Spleen (tissue), 11 donors: ENCODE data around the gene CDKN1A. TPM values are rescaled to one million over a fixed set of nuclear protein-coding genes. Genes with fewer than 3 reads are reported as not detected.
"Not testable (repeated sequence)": the region's sequence is repeated elsewhere in the genome, so short reads cannot be mapped to it uniquely, and the experiment has no call there.

Experiments used
- DNase-seq: peaks from one replicate; pipeline ENCODE4 v3.0.0-alpha.2; 2020
- H3K27ac ChIP-seq, 8 donors: fragments of 200-600 bp; sonication (generic) in 7 of 8; 1 replicate in 4 of 8; 2 replicates in 4 of 8; pipeline versions ENCODE4 v1.5.0 to v1.8.0; 2016 to 2021; ENCODE audit warnings: inconsistent platforms in 4 of 8, mild to moderate bottlenecking in 4 of 8, moderate library complexity in 1 of 8
- H3K27me3 ChIP-seq, 7 donors: fragments of 200-600 bp; sonication (generic) in 6 of 7; replicated peaks in 1 of 7; 1 replicate in 4 of 7; 2 replicates in 3 of 7; pipeline versions ENCODE4 v1.5.0 to v1.8.0; 2016 to 2021; ENCODE audit warnings: inconsistent platforms in 3 of 7, mild to moderate bottlenecking in 1 of 7
- H3K36me3 ChIP-seq, 6 donors: fragments of 200-600 bp; sonication (generic) in 5 of 6; 1 replicate in 4 of 6; 2 replicates in 2 of 6; pipeline versions ENCODE4 v1.5.0 to v1.8.0; 2016 to 2021; ENCODE audit warnings: inconsistent platforms in 2 of 6
- H3K4me1 ChIP-seq, 6 donors: fragments of 200-600 bp; sonication (generic) in 5 of 6; 1 replicate in 3 of 6; 2 replicates in 3 of 6; pipeline versions ENCODE4 v1.5.0 to v1.8.0; 2016 to 2021; ENCODE audit warnings: inconsistent platforms in 3 of 6
- H3K4me3 ChIP-seq, 8 donors: fragments of 200-600 bp; sonication (generic) in 7 of 8; 1 replicate in 4 of 8; 2 replicates in 4 of 8; pipeline versions ENCODE4 v1.5.0 to v1.8.0; 2016 to 2021; ENCODE audit warnings: inconsistent platforms in 4 of 8, mild to moderate bottlenecking in 4 of 8, moderate library complexity in 2 of 8
- H3K9me3 ChIP-seq, 8 donors: fragments of 200-600 bp; sonication (generic) in 7 of 8; 1 replicate in 4 of 8; 2 replicates in 4 of 8; pipeline versions ENCODE4 v1.5.0 to v1.8.0; 2016 to 2021; ENCODE audit warnings: inconsistent platforms in 4 of 8
- CTCF ChIP-seq, 11 experiments: fragments of 200-600 bp in 7 of 11; fragments of 450-650 bp in 4 of 11; sonication (generic) in 4 of 11; IDR thresholded peaks in 8 of 11; conservative IDR thresholded peaks in 3 of 11; 1 replicate in 7 of 11; 2 replicates in 4 of 11; pipeline versions ENCODE4 v1.4.0 to v1.8.0; 2016 to 2021; ENCODE audit warnings: antibody characterized with exemption in 11 of 11, inconsistent platforms in 4 of 11, mild to moderate bottlenecking in 1 of 11
- POLR2A ChIP-seq, 3 donors: fragments of 450-650 bp; IDR thresholded peaks; one replicate each; pipeline ENCODE4 v1.5.1; 2017; ENCODE audit warnings: antibody characterized with exemption in 3 of 3, mild to moderate bottlenecking in 1 of 3
- POLR2AphosphoS5 ChIP-seq, 3 donors: sonication (generic); formaldehyde crosslinking; IDR thresholded peaks; one replicate each; pipeline ENCODE4 v1.5.1; 2017; ENCODE audit warnings: antibody characterized with exemption in 3 of 3
- WGBS, 5 donors: extraction: QIAGEN DNeasy Blood & Tissue Kit in 3 of 5; methylation state at CpG; one replicate each; pipeline versions ENCODE4 v1.1.5 to v1.1.7; 2013 to 2018; 5-methylcytosine and 5-hydroxymethylcytosine counted together
- intact Hi-C: fragments of 100-400 bp; cut with DNase I; formaldehyde crosslinking; loops from one replicate; pipeline ENCODE4 v1.15.0; 2023; ENCODE audit warnings: low total_unique reads
- polyA plus RNA-seq, 3 donors: library from polyadenylated mRNA; stranded (reverse); fragments of 200-250 nt; gene quantifications; one replicate each; pipeline ENCODE4 v1.2.1, GENCODE V29; 2013
- total RNA-seq, 7 donors: library from RNA; depleted of rRNA in 3 of 7; stranded (reverse); fragments of >200 nt in 3 of 7; fragmentation: NEBNext Ultra II Directional in 4 of 7; extraction: Animal tissue kit (Norgen Biotek cat#: 25700) in 4 of 7; gene quantifications; one replicate each; pipeline versions ENCODE4 v1.1.0 to v1.2.1, GENCODE V29; 2016 to 2021
- donor health status: healthy with polysubstance abuse.
- donor health status: DM: no; HTN: no; CAD: no; lungs with moderate emphysema.
- donor health status: DM: no; HTN: no; CAD: no.
- donor health status: Bipolar disorder and iron deficiency.
- donor health status: healthy.
- donor health status: DM: no; HTN: no; CAD: no.
- donor health status: DM: yes; HTN: yes; CAD: no.

The CDKN1A gene
- total and polyA plus RNA-seq, 10 donors, result 10.7 to 58.5 (median 28.1) TPM

GRCh38 chr6:36650848-36651478 lies 27.6 kb upstream of the CDKN1A start:
- peaks cover 0 to 26% (median 18%) of the 10 kb centered on the region in 6 donors for H3K4me1 ChIP-seq
- no peak overlapping the region for H3K4me3 ChIP-seq
- WGBS, 5 donors, result 25 to 41% (median 29%) methylated on average over 2 of the region's 2 CpGs
- DNase-seq, result no peak
- no peaks in the 10 kb centered on the region for H3K9me3 ChIP-seq
- no peak overlapping the region for H3K27ac ChIP-seq
- no peak for TF ChIP-seq CTCF (IDR thresholded peaks at IDR 0.05 in 8 of 11, conservative IDR thresholded peaks at IDR 0.05 in 3 of 11)
- TF ChIP-seq POLR2A (IDR thresholded peaks at IDR 0.05), result no peak
- H3K36me3 ChIP-seq, result no peaks in the 10 kb centered on the region
- intact Hi-C loops, result no loop called here
- H3K27me3 ChIP-seq, result peaks cover 0 to 2% (median 0%) of the 10 kb centered on the region in 7 donors

GRCh38 chr6:36651659-36652379 lies 26.7 kb upstream of the CDKN1A start:
- intact Hi-C loops, result no loop called here
- Histone ChIP-seq H3K27me3 (peaks cover 0 to 9% (median 0%) of the 10 kb centered on the region in 7 donors), H3K9me3 (no peaks in the 10 kb centered on the region), H3K4me1 (peaks cover 0 to 26% (median 18%) of the 10 kb centered on the region in 6 donors), H3K36me3 (no peaks in the 10 kb centered on the region), H3K4me3 (no peak overlapping the region), H3K27ac (no peak overlapping the region)
- no peak for DNase-seq
- TF ChIP-seq CTCF (IDR thresholded peaks at IDR 0.05 in 8 of 11, conservative IDR thresholded peaks at IDR 0.05 in 3 of 11), result no peak
- TF ChIP-seq POLR2A (IDR thresholded peaks at IDR 0.05), result no peak
- TF ChIP-seq POLR2AphosphoS5 (IDR thresholded peaks at IDR 0.05), result no peak
- WGBS, 5 donors, result 89 to 94% (median 93%) methylated on average over 11 of the region's 11 CpGs

GRCh38 chr6:36654469-36654868 lies 24.0 kb upstream of the CDKN1A start:
- DNase-seq, H3K27ac ChIP-seq, intact Hi-C loops, H3K4me3 ChIP-seq, H3K9me3 ChIP-seq, H3K36me3 ChIP-seq: not testable (repeated sequence)
- WGBS, 5 donors, result 80 to 89% (median 87%) methylated on average over 5 of the region's 5 CpGs
- Histone ChIP-seq H3K4me1 (peaks cover 0 to 24% (median 17%) of the 10 kb centered on the region in 6 donors), H3K27me3 (peaks cover 0 to 22% (median 0%) of the 10 kb centered on the region in 7 donors)

- H3K27me3 ChIP-seq, result peaks cover 0 to 29% (median under 1%) of the 10 kb centered on the region in 7 donors
- DNase-seq, result no peak
- H3K4me3 ChIP-seq, result no peak overlapping the region
- H3K36me3 ChIP-seq, result no peaks in the 10 kb centered on the region
- H3K27ac ChIP-seq, result no peak overlapping the region
- peaks cover 0 to 20% (median 10%) of the 10 kb centered on the region in 6 donors for H3K4me1 ChIP-seq
- intact Hi-C loops, result no loop called here
- WGBS, 5 donors, result 65 to 78% (median 75%) methylated on average over 6 of the region's 6 CpGs
- H3K9me3 ChIP-seq, result no peaks in the 10 kb centered on the region
- TF ChIP-seq POLR2A (IDR thresholded peaks at IDR 0.05), result no peak
- no peak for TF ChIP-seq CTCF (IDR thresholded peaks at IDR 0.05 in 8 of 11, conservative IDR thresholded peaks at IDR 0.05 in 3 of 11)
- TF ChIP-seq POLR2AphosphoS5 (IDR thresholded peaks at IDR 0.05), result no peak
Measured at GRCh38 chr6:36655085-36655724, 23.3 kb upstream of the CDKN1A start.
